B cell (primary cell): ENCODE results near the gene LRRC74A.

Experiments
- CTCF ChIP-seq: fragments of 200-600 bp; IDR thresholded peaks from one replicate; pipeline ENCODE4 v1.8.0; 2022; ENCODE audit warnings: antibody characterized with exemption, mild to moderate bottlenecking
- EZH2 ChIP-seq: IDR thresholded peaks from 2 replicates; pipeline ENCODE4 v1.6.1; 2012; ENCODE audit warnings: borderline replicate concordance, low read depth, mild to moderate bottlenecking, moderate library complexity, low read length; ENCODE audit not compliant: insufficient read depth, poor library complexity, severe bottlenecking

GRCh38 chr14:76884853-76885276, 58.7 kb downstream of the LRRC74A start:
- TF ChIP-seq EZH2 (no peak), CTCF (no peak)
